H9 (cell line): Measurements from ENCODE around the gene RGS9. TPM values are rescaled to one million over a fixed set of nuclear protein-coding genes. Genes with fewer than 3 reads are reported as not detected.

ENCODE experiments used
- DNase-seq: peaks from one replicate; pipeline ENCODE4 v3.0.0-alpha.2; 2017
- H2AFZ ChIP-seq: one replicate; pipeline ENCODE4 v1.6.1; 2013; ENCODE audit warnings: mild to moderate bottlenecking, low read length, control low read depth, moderate library complexity
- H2AK5ac ChIP-seq: 2 replicates; pipeline ENCODE4 v1.6.1; 2013; ENCODE audit warnings: low read length, control low read depth, mixed read lengths; ENCODE audit not compliant: insufficient read length
- H2BK120ac ChIP-seq: one replicate; pipeline ENCODE4 v1.6.1; 2013; ENCODE audit warnings: low read depth, mild to moderate bottlenecking, low read length, control low read depth, inconsistent platforms; ENCODE audit not compliant: poor library complexity, severe bottlenecking
- H2BK12ac ChIP-seq: 2 replicates; pipeline ENCODE4 v1.6.1; 2013; ENCODE audit warnings: low read length, control low read depth, mixed read lengths, low read depth; ENCODE audit not compliant: insufficient read length
- H2BK15ac ChIP-seq: 2 replicates; pipeline ENCODE4 v1.6.1; 2013; ENCODE audit warnings: low read depth, low read length, control low read depth
- H2BK20ac ChIP-seq: one replicate; pipeline ENCODE4 v1.6.1; 2013; ENCODE audit warnings: low read depth, mild to moderate bottlenecking, low read length, control low read depth, inconsistent platforms; ENCODE audit not compliant: poor library complexity, severe bottlenecking
- H2BK5ac ChIP-seq: 2 replicates; pipeline ENCODE4 v1.6.1; 2013; ENCODE audit warnings: low read length, control low read depth, mixed read lengths; ENCODE audit not compliant: insufficient read length
- H3K14ac ChIP-seq: 2 replicates; pipeline ENCODE4 v1.6.1; 2013; ENCODE audit warnings: low read length, control low read depth; ENCODE audit not compliant: insufficient read depth
- H3K18ac ChIP-seq: 2 replicates; pipeline ENCODE4 v1.6.1; 2013; ENCODE audit warnings: low read depth, mild to moderate bottlenecking, mixed read lengths, low read length, control low read depth; ENCODE audit not compliant: insufficient read length
- H3K23ac ChIP-seq: 2 replicates; pipeline ENCODE4 v1.6.1; 2013; ENCODE audit warnings: low read length, control low read depth, mixed read lengths, low read depth; ENCODE audit not compliant: insufficient read length
- H3K23me2 ChIP-seq: 2 replicates; pipeline ENCODE4 v1.6.1; 2013; ENCODE audit warnings: low read depth, mild to moderate bottlenecking, mixed read lengths, low read length, control low read depth; ENCODE audit not compliant: insufficient read length, poor library complexity, severe bottlenecking
- H3K27ac ChIP-seq: 2 replicates; pipeline ENCODE4 v1.5.1; 2013; ENCODE audit warnings: low read length, control low read depth, mixed read lengths, low read depth; ENCODE audit not compliant: insufficient read length
- H3K27me3 ChIP-seq: 2 replicates; pipeline ENCODE4 v1.6.1; 2013; ENCODE audit warnings: low read length, control low read depth, inconsistent platforms; ENCODE audit not compliant: insufficient read depth
- H3K4ac ChIP-seq: 2 replicates; pipeline ENCODE4 v1.6.1; 2013; ENCODE audit warnings: low read depth, mild to moderate bottlenecking, control low read depth, inconsistent platforms, low read length, moderate library complexity
- H3K4me1 ChIP-seq: 2 replicates; pipeline ENCODE4 v1.6.1; 2013; ENCODE audit warnings: low read length, control low read depth, inconsistent platforms; ENCODE audit not compliant: insufficient read depth
- H3K4me2 ChIP-seq: 2 replicates; pipeline ENCODE4 v1.6.1; 2013; ENCODE audit warnings: low read length, control low read depth, mixed read lengths; ENCODE audit not compliant: insufficient read length, insufficient read depth
- H3K56ac ChIP-seq: 2 replicates; pipeline ENCODE4 v1.6.1; 2013; ENCODE audit warnings: low read depth, mild to moderate bottlenecking, mixed read lengths, low read length, control low read depth; ENCODE audit not compliant: insufficient read length
- H3K79me1 ChIP-seq: 2 replicates; pipeline ENCODE4 v1.6.1; 2013; ENCODE audit warnings: low read depth, mild to moderate bottlenecking, moderate library complexity, low read length, control low read depth, inconsistent platforms; ENCODE audit not compliant: insufficient read depth, poor library complexity, severe bottlenecking
- H3K79me2 ChIP-seq: 2 replicates; pipeline ENCODE4 v1.6.1; 2013; ENCODE audit warnings: low read length, control low read depth, inconsistent platforms; ENCODE audit not compliant: insufficient read depth
- H3K9ac ChIP-seq: 2 replicates; pipeline ENCODE4 v1.6.1; 2013; ENCODE audit warnings: low read length, control low read depth, mixed read lengths; ENCODE audit not compliant: insufficient read length; ENCODE audit errors: extremely low read depth
- H3K9me3 ChIP-seq: one replicate; pipeline ENCODE4 v1.6.1; 2013; ENCODE audit warnings: low read depth, low read length, inconsistent platforms; ENCODE audit not compliant: control insufficient read depth
- H3T11ph ChIP-seq: one replicate; pipeline ENCODE4 v1.6.1; 2013; ENCODE audit warnings: mild to moderate bottlenecking, low read length, control low read depth, inconsistent platforms
- H4K20me1 ChIP-seq: one replicate; pipeline ENCODE4 v1.6.1; 2013; ENCODE audit not compliant: control insufficient read depth, insufficient read length, insufficient read depth
- H4K5ac ChIP-seq: 2 replicates; pipeline ENCODE4 v1.6.1; 2013; ENCODE audit warnings: low read depth, mild to moderate bottlenecking, mixed read lengths, low read length, control low read depth; ENCODE audit not compliant: insufficient read length
- H4K8ac ChIP-seq: replicated peaks from 2 replicates; pipeline ENCODE4 v1.6.1; 2013; ENCODE audit warnings: low read length, control low read depth, mixed read lengths, low read depth; ENCODE audit not compliant: insufficient read length
- H4K91ac ChIP-seq: 2 replicates; pipeline ENCODE4 v1.6.1; 2013; ENCODE audit warnings: low read depth, mild to moderate bottlenecking, moderate library complexity, mixed read lengths, low read length, control low read depth; ENCODE audit not compliant: insufficient read length
- H3K27ac Mint-ChIP-seq, 3 experiments: 2 replicates in 2 of 3; 3 replicates in 1 of 3; pipeline ENCODE4 v1.8.0; 2020 to 2021; ENCODE audit warnings: mixed read lengths in 3 of 3, mild to moderate bottlenecking in 1 of 3, moderate library complexity in 1 of 3
- H3K27me3 Mint-ChIP-seq: 2 replicates; pipeline ENCODE4 v1.8.0; 2021; ENCODE audit warnings: low read depth, mild to moderate bottlenecking, moderate library complexity, mixed read lengths
- H3K36me3 Mint-ChIP-seq, 3 experiments: 2 replicates in 2 of 3; 3 replicates in 1 of 3; pipeline ENCODE4 v1.8.0; 2020 to 2021; ENCODE audit warnings: low read depth in 3 of 3, mixed read lengths in 3 of 3; ENCODE audit not compliant: insufficient read depth in 1 of 3
- H3K4me1 Mint-ChIP-seq, 2 experiments: 2 replicates each; pipeline ENCODE4 v1.8.0; 2020; ENCODE audit warnings: mixed read lengths in 2 of 2
- H3K4me3 Mint-ChIP-seq, 2 experiments: 2 replicates in 1 of 2; 3 replicates in 1 of 2; pipeline ENCODE4 v1.8.0; 2020 to 2021; ENCODE audit warnings: mild to moderate bottlenecking in 2 of 2, mixed read lengths in 2 of 2, moderate library complexity in 1 of 2
- H3K9me3 Mint-ChIP-seq, 2 experiments: 2 replicates in 1 of 2; 3 replicates in 1 of 2; pipeline ENCODE4 v1.8.0; 2020; ENCODE audit warnings: mild to moderate bottlenecking in 2 of 2, mixed read lengths in 2 of 2, moderate library complexity in 1 of 2
- CTCF ChIP-seq: fragments of 200-600 bp; sonication (generic); conservative IDR thresholded peaks from 3 replicates; pipeline ENCODE4 v1.8.0; 2021; ENCODE audit warnings: antibody characterized with exemption, mild to moderate bottlenecking
- WGBS: extraction: QIAGEN DNeasy Blood & Tissue Kit; methylation state at CpG from one replicate; pipeline ENCODE4 v1.1.7; 2013; ENCODE audit warnings: missing lambda C conversion rate, low lambda C conversion rate, mixed read lengths; ENCODE audit not compliant: insufficient read length; ENCODE audit errors: extremely low coverage; 5-methylcytosine and 5-hydroxymethylcytosine counted together
- total RNA-seq: library from RNA; stranded (reverse); gene quantifications from 2 replicates; pipeline ENCODE4 v1.2.1, GENCODE V29; 2021

RGS9 gene
- total RNA-seq, 1 experiment from 2014 or later = 12.0 TPM

- no peak overlapping the region for H2BK120ac ChIP-seq
- no peaks in the 10 kb centered on the region for H3K79me2 ChIP-seq
- H2BK15ac ChIP-seq = no peak overlapping the region
- H3K56ac ChIP-seq = no peak overlapping the region
- H3T11ph ChIP-seq = no peak overlapping the region
- no peak overlapping the region for H3K14ac ChIP-seq
- Mint-ChIP-seq H3K4me1 (0 out of 4 replicates have a peak, but pooled peaks cover 0 to 2% of the 10 kb centered on the region in 2 experiments), H3K9me3 (no peaks in the 10 kb centered on the region), H3K4me3 (no peak overlapping the region), H3K36me3 (no peaks in the 10 kb centered on the region), H3K27me3 (peaks cover 4% of the 10 kb centered on the region; the same call in 1 of the 2 replicates), H3K27ac (no peak overlapping the region)
- no peak overlapping the region for H3K18ac ChIP-seq
- no peak overlapping the region for H2BK12ac ChIP-seq
- H3K4me1 ChIP-seq = no peaks in the 10 kb centered on the region
- no peak overlapping the region for H3K23ac ChIP-seq
- no peak overlapping the region for H3K4ac ChIP-seq
- no peaks in the 10 kb centered on the region for H3K23me2 ChIP-seq
- no peak overlapping the region for H3K27ac ChIP-seq
- no peak overlapping the region for H4K5ac ChIP-seq
- H3K4me2 ChIP-seq = no peak overlapping the region
- H3K79me1 ChIP-seq = no peaks in the 10 kb centered on the region
- H4K20me1 ChIP-seq = no peaks in the 10 kb centered on the region
- DNase-seq = no peak
- H2AK5ac ChIP-seq = no peak overlapping the region
- H3K27me3 ChIP-seq = no peaks in the 10 kb centered on the region
- H2BK5ac ChIP-seq = no peak overlapping the region
- H4K91ac ChIP-seq = no peak overlapping the region
- no peaks in the 10 kb centered on the region for H3K9me3 ChIP-seq
- WGBS = no CpG with 5 or more reads among the region's 11 CpGs
- no peak overlapping the region for H4K8ac ChIP-seq
- no peak overlapping the region for H2BK20ac ChIP-seq
- H3K9ac ChIP-seq = no peak overlapping the region
- TF ChIP-seq CTCF = no peak
- H2AFZ ChIP-seq = no peak overlapping the region
Measured at GRCh38 chr17:65145743-65146142, 8.6 kb downstream of the RGS9 start.
